Measurements from ENCODE around the gene RELN.
"Not testable (repeated sequence)": the region's sequence is repeated elsewhere in the genome, so short reads cannot be mapped to it uniquely, and the experiment has no call there.

The RELN gene

GRCh38 chr7:103564416-103564815 is 425.0 kb downstream of the RELN start:
- no peak for DNase-seq (ENCODE audit: low read depth)

GRCh38 chr7:103560136-103560535 is 429.3 kb downstream of the RELN start:
- no peak for DNase-seq (ENCODE audit: low read depth)

GRCh38 chr7:103551016-103551415 is 438.4 kb downstream of the RELN start:
- no peak for DNase-seq (ENCODE audit: low read depth)

DNA sequence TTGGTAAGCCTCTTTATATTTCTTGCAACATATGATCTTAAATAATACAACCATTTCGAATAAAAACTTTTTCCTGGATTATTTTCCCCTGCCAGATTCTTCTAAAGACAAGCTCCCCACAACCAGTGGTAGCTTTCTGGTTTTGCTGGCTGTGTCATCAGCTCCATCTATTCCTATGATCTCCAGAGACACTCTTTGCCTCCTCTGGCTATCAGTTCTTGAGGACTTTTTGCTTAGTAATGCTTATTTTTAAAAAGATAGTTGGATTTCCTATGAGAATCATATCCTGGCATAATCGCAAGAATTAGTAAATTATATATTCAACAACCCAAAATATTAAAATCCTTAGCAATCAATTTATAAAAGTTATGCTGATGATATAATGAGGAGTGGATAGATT is 439.7 kb downstream of the RELN start:
- no peak for DNase-seq (ENCODE audit: low read depth)

GRCh38 chr7:103547451-103548284 is 441.8 kb downstream of the RELN start:
- DNase-seq (ENCODE audit: low read depth), result no peak

DNA sequence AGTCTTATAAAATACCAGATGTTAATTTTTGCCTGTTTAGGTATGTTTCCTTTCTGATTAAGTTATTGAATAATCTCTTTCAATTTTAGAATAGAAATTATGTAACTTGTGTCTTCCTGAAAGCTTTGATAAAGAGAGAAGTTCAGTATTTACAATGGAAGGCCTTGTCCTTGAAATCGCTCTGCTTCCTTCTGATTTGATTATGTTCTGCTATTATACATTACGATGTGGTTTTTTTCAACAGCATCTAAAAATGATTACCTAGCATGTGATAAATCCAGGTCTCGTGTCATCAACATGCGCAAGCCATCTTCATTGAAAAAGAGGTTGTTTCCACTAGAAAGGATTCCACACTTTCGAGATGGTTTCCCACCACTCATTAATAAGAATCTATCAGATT is 447.0 kb downstream of the RELN start:
- DNase-seq (ENCODE audit: low read depth), result no peak

GRCh38 chr7:103541947-103542346 is 447.5 kb downstream of the RELN start:
- no peak for DNase-seq (ENCODE audit: low read depth)

DNA sequence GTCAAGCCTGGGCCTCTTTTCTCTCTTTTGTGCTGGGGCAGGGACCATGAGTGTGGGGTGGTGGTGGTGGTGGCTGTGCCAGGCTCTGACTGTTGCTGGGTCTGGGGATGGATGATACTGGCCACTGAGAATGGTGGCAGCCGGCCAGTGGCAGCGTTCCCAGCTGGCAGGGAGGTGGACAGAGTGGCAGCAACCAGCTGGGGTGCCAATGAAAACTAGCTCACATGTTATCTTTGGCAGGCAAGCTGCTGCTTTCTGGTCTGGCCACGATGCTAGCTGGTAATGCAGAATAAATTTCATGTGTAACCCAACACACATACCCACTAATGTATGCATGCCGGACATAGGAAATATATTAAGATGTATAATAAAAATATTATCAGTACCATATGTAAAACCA is 448.4 kb downstream of the RELN start:
- no peak for DNase-seq (ENCODE audit: low read depth)

DNA sequence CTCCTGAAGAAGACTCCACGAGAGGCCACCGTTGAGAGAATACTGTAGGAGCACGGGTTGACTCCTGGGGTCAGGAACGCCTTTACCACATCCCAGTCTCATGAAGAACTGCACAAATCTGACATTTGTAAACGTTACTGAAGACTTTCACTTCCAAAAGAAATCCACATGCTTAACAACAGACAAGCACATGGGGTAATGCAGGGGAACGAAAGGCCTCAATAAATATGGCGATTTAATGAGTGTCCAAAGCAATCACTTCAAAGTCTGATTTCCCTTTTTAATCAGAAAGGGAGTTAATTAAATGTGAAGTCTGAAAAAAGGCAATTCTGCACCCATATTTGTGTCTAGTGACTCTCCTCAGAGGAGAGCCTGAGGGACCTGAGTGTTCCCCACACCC is 449.1 kb downstream of the RELN start:
- no peak for DNase-seq (ENCODE audit: low read depth)

GRCh38 chr7:103539875-103540274 is 449.6 kb downstream of the RELN start:
- no peak for DNase-seq (ENCODE audit: low read depth)

GRCh38 chr7:103538964-103539709 is 450.3 kb downstream of the RELN start:
- DNase-seq (ENCODE audit: low read depth), result no peak

GRCh38 chr7:103533761-103534160 is 455.7 kb downstream of the RELN start:
- no peak for DNase-seq (ENCODE audit: low read depth)

DNA sequence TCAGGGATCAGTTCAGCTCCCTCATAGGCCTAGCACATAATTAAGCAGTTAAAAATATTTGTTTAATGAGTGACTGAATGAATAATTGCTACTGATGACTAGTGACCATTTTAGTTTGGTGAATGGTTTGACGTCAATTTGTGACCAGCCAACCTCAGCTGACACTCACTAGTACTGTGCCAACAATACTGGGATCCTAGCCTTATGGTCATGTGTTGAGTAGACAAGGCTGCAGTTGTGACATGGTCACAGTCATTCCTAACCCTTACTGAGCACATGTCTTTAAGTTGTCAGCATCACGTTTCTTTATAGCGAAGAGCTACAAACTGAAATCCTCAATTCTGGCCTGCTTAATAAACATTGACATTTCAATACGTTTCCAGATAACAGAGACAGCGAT is 456.5 kb downstream of the RELN start:
- no peak for DNase-seq (ENCODE audit: low read depth)

DNA sequence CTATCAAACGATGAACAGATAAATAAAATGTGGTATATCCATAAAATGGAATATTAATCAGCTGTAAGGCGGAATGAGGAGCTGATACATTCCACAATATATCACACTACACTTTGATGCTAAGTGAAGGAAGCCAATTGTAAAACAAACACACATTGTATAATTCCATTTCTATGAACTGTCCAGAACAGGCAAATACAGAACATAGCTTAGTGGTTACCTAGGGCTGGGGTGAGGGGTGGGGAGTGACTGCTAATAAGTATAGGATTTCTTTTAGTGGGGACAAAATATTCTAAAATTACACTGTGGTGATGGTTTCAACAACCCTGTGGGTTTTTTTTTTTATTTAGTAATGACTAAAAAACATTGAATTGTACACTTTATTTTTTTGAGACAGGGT is 461.3 kb downstream of the RELN start:
- DNase-seq (ENCODE audit: low read depth), result no peak

GRCh38 chr7:103525937-103526336 is 463.5 kb downstream of the RELN start:
- DNase-seq (ENCODE audit: low read depth), result no peak

- DNase-seq (ENCODE audit: low read depth), result peak; percentile 14
Observed at GRCh38 chr7:103524042-103524907, 465.2 kb downstream of the RELN start.

DNA sequence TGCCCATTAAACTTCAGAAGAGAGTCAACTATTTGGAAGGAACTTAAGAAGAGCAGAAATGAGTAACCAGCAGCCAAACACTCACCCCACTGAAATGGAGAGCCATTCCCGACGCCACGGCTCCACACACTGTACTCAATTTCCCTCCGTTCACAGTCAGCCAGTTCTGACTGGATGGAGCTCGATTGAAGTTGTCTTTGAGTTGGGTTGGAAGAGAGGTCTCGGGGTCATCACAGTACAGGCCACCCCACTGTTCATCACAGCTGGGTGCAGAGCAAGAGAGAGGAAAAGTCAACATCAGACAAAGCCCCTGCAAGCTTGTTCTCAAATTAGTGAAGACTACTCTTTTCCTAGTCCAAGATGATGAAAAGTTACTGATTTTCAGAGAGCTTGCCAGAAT is 467.5 kb downstream of the RELN start:
- no peak for DNase-seq (ENCODE audit: low read depth)

- no peak for DNase-seq (ENCODE audit: low read depth)
Observed at GRCh38 chr7:103504505-103505135, 484.8 kb downstream of the RELN start.

- no peak for DNase-seq (ENCODE audit: low read depth)
Observed at GRCh38 chr7:103501206-103501605, 488.3 kb downstream of the RELN start.

DNA sequence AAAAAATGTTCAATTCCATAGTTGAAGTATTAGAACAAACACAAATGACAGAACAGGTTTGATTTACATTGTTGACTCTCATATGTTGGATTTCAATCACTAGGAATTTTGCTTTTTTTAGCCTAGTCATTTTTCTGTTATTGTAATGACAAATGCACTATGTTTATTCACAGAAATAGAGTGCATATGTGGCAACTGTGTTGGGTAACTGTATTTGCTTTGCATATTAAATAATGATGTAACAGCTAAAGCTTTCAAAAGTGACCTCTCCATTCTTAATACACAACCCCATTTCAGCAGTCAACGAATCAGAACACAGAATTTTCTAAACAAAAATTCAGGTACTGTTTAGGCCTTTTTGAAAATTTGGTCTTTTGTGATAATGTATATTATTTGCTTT is 489.5 kb downstream of the RELN start:
- no peak for DNase-seq (ENCODE audit: low read depth)

DNA sequence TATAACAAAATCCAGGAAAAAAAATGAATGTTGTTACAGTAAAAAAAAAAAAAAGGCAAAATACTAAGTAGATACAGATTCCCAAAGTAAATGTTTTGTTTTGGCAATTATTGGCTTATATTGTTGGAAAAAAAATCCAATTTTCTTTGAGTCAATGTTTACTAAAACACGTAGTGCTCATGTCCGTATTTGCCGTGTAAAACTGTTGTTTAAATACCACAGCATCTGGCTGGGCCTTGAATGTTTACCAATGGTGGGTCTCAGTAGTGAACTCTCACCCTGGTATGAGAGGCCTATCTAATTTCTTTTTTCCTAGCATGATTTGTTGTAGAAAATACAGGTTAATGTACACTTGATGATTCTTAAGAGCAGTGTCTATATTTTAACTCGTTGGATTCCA is 502.0 kb downstream of the RELN start:
- no peak for DNase-seq (ENCODE audit: low read depth)

DNA sequence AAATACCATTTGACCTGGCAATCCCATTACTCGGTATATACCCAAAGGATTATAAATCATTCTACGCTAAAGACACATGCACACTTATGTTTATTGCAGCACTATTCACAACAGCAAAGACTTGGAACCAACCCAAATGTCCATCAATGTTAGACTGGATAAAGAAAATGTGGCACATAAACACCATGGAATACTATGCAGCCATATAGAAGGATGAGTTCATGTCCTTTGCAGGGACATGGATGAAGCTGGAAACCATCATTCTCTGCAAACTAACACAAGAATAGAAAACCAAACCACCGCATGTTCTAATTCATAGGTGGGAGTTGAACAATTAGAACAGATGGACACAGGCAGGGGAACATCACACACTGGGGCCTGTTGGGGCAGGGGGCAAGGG is 502.6 kb downstream of the RELN start:
- not testable (repeated sequence) for DNase-seq (ENCODE audit: low read depth)

Measured in GM04504 (cell line).